ENCODE measurements around the gene PRH2.

The PRH2 gene

GRCh38 chr12:10928746-10929286 is at the start of gene PRH2:
Gene PRH2, plus strand, starts transcription at chr12:10929236. Its CDS starts 38 bp downstream, at chr12:10929274.
- DNase-seq = no peak

GRCh38 chr12:10884086-10884725 is 44.8 kb upstream of the PRH2 start, which contains the start of gene PRH1:
Gene PRH1, minus strand, starts transcription at chr12:10884255. Its CDS starts 38 bp downstream, at chr12:10884217.
- no peak for DNase-seq

GRCh38 chr12:10889226-10889625 is 39.8 kb upstream of the PRH2 start:
- no peak for DNase-seq

GRCh38 chr12:10891937-10892336 is 37.1 kb upstream of the PRH2 start:
- no peak for DNase-seq

GRCh38 chr12:10896854-10897253 is 32.2 kb upstream of the PRH2 start:
- no peak for DNase-seq

- no peak for DNase-seq
Measured at GRCh38 chr12:10900530-10900929, 28.5 kb upstream of the PRH2 start.

GRCh38 chr12:10900972-10901371 is 28.1 kb upstream of the PRH2 start:
- no peak for DNase-seq

GRCh38 chr12:10901427-10901826 is 27.6 kb upstream of the PRH2 start:
- DNase-seq = no peak

GRCh38 chr12:10904686-10905085 is 24.4 kb upstream of the PRH2 start:
- no peak for DNase-seq

- no peak for DNase-seq
Measured at GRCh38 chr12:10909462-10909861, 19.6 kb upstream of the PRH2 start, which contains the start of gene TAS2R13. Gene TAS2R13, minus strand, starts transcription at chr12:10909562. Its CDS starts 264 bp downstream, at chr12:10909298.

GRCh38 chr12:10910380-10910779 is 18.7 kb upstream of the PRH2 start:
- DNase-seq = no peak

- no peak for DNase-seq
Measured at GRCh38 chr12:10919809-10920208, 9.2 kb upstream of the PRH2 start.

- DNase-seq = no peak
Measured at GRCh38 chr12:10926269-10926668, 2.8 kb upstream of the PRH2 start.

GRCh38 chr12:10936506-10936905 is 7.5 kb downstream of the PRH2 start:
- DNase-seq = peak; percentile 56

GRCh38 chr12:10939163-10939562 is 10.1 kb downstream of the PRH2 start, which contains the start of gene TAS2R14:
Gene TAS2R14, minus strand, starts transcription at chr12:10939263. Its CDS starts 56 bp downstream, at chr12:10939207.
- no peak for DNase-seq

- no peak for DNase-seq
Measured at GRCh38 chr12:10940389-10940788, 11.4 kb downstream of the PRH2 start.

GRCh38 chr12:10941369-10941768 is 12.3 kb downstream of the PRH2 start:
- DNase-seq = no peak

GRCh38 chr12:10941916-10942607 is 13.0 kb downstream of the PRH2 start:
- DNase-seq = no peak

- no peak for DNase-seq
Measured at GRCh38 chr12:10943167-10943566, 14.1 kb downstream of the PRH2 start.

- DNase-seq = no peak
Measured at GRCh38 chr12:10952645-10953044, 23.6 kb downstream of the PRH2 start.

GRCh38 chr12:10956085-10956484 is 27.0 kb downstream of the PRH2 start:
- peak; percentile 39 for DNase-seq

GRCh38 chr12:10957741-10958140 is 28.7 kb downstream of the PRH2 start:
- DNase-seq = no peak

GRCh38 chr12:10959804-10960203 is 30.8 kb downstream of the PRH2 start:
- no peak for DNase-seq

GRCh38 chr12:10960211-10960610 is 31.2 kb downstream of the PRH2 start:
- DNase-seq = no peak
